Hepatocyte (in vitro differentiated cells): ENCODE data around the gene FAM135A. TPM values are rescaled to one million over a fixed set of nuclear protein-coding genes. Genes with fewer than 3 reads are reported as not detected.

Experiments
- DNase-seq: peaks from one replicate; pipeline ENCODE4 v3.0.0-alpha.2; 2016; ENCODE audit warnings: low spot score
- H2AFZ ChIP-seq: fragments of 200-600 bp; sonication (generic); 2 replicates; pipeline ENCODE4 v1.6.0; 2016; ENCODE audit warnings: antibody characterized with exemption, mild to moderate bottlenecking
- H3K27ac ChIP-seq: fragments of 200-600 bp; sonication (generic); 2 replicates; pipeline ENCODE4 v1.5.1; 2016; ENCODE audit warnings: mild to moderate bottlenecking
- H3K27me3 ChIP-seq: fragments of 200-600 bp; sonication (generic); 2 replicates; pipeline ENCODE4 v1.6.1; 2016
- H3K36me3 ChIP-seq: fragments of 200-600 bp; sonication (generic); replicated peaks from 2 replicates; pipeline ENCODE4 v1.5.1; 2016; ENCODE audit warnings: low read depth; ENCODE audit not compliant: insufficient read depth
- H3K4me1 ChIP-seq: fragments of 200-600 bp; sonication (generic); 2 replicates; pipeline ENCODE4 v1.5.1; 2016; ENCODE audit warnings: mild to moderate bottlenecking, moderate library complexity; ENCODE audit not compliant: insufficient read depth
- H3K4me2 ChIP-seq: fragments of 200-600 bp; sonication (generic); 2 replicates; pipeline ENCODE4 v1.6.0; 2016
- H3K4me3 ChIP-seq: fragments of 200-600 bp; sonication (generic); 2 replicates; pipeline ENCODE4 v1.5.1; 2016; ENCODE audit warnings: mild to moderate bottlenecking
- H3K79me2 ChIP-seq: fragments of 200-600 bp; sonication (generic); 2 replicates; pipeline ENCODE4 v1.6.0; 2017; ENCODE audit warnings: mild to moderate bottlenecking
- H3K9me2 ChIP-seq: fragments of 200-600 bp; sonication (generic); replicated peaks from 2 replicates; pipeline ENCODE4 v1.6.0; 2017; ENCODE audit warnings: mild to moderate bottlenecking; ENCODE audit not compliant: insufficient read depth
- H3K9me3 ChIP-seq: fragments of 200-600 bp; sonication (generic); 2 replicates; pipeline ENCODE4 v1.5.1; 2016; ENCODE audit warnings: low read depth, mild to moderate bottlenecking
- H4K20me1 ChIP-seq: fragments of 200-600 bp; sonication (generic); 2 replicates; pipeline ENCODE4 v1.6.0; 2016; ENCODE audit warnings: mild to moderate bottlenecking; ENCODE audit not compliant: insufficient read depth, poor library complexity, severe bottlenecking
- CTCF ChIP-seq: fragments of 200-600 bp; sonication (generic); IDR thresholded peaks from 2 replicates; pipeline ENCODE4 v1.5.1; 2016; ENCODE audit warnings: antibody characterized with exemption, mild to moderate bottlenecking; ENCODE audit not compliant: poor library complexity
- EZH2 ChIP-seq: fragments of 200-600 bp; sonication (generic); IDR thresholded peaks from 2 replicates; pipeline ENCODE4 v1.6.1; 2016; ENCODE audit warnings: antibody characterized with exemption, mild to moderate bottlenecking, borderline replicate concordance
- EZH2phosphoT487 ChIP-seq: fragments of 200-600 bp; sonication (generic); IDR thresholded peaks from one replicate; pipeline ENCODE4 v1.6.1; 2018; ENCODE audit warnings: antibody characterized with exemption, mild to moderate bottlenecking, low read depth, moderate library complexity; ENCODE audit not compliant: unreplicated experiment, severe bottlenecking
- WGBS: methylation state at CpG from one replicate; pipeline ENCODE4 v1.1.6; 2016; ENCODE audit warnings: low lambda C conversion rate; ENCODE audit errors: missing lambda C conversion rate; 5-methylcytosine and 5-hydroxymethylcytosine counted together
- polyA plus RNA-seq: library from polyadenylated mRNA; unstranded; fragments of >200 nt; fragmentation: Nextera tagmentation; extraction: Ambion mirVana; gene quantifications from 2 replicates; pipeline ENCODE4 v1.2.1, GENCODE V29; 2016
- total RNA-seq: library from RNA; depleted of rRNA; stranded (reverse); fragments of >200 nt; gene quantifications from 2 replicates; pipeline ENCODE4 v1.2.3, GENCODE V29; 2014

FAM135A gene
- total and polyA plus RNA-seq, 2 experiments from 2014 or later = 19.0 to 78.4 TPM

GRCh38 chr6:70507161-70507560 is 93.9 kb downstream of the FAM135A start:
- no peaks in the 10 kb centered on the region for H3K79me2 ChIP-seq
- peak overlapping the region; percentile 29 for H3K27ac ChIP-seq
- peaks cover 11% of the 10 kb centered on the region for H3K36me3 ChIP-seq
- H3K4me1 ChIP-seq = peaks cover 10% of the 10 kb centered on the region
- WGBS = 64% methylated on average over 1 of the region's 1 CpG
- H3K27me3 ChIP-seq = no peaks in the 10 kb centered on the region
- peaks cover 14% of the 10 kb centered on the region for H3K9me3 ChIP-seq
- TF ChIP-seq CTCF = no peak
- TF ChIP-seq EZH2phosphoT487 = no peak
- no peak for TF ChIP-seq EZH2
- peak; percentile 32 for DNase-seq
- H3K4me2 ChIP-seq = peak overlapping the region; percentile 3
- H2AFZ ChIP-seq = no peak overlapping the region
- no peak overlapping the region for H3K4me3 ChIP-seq
- H3K9me2 ChIP-seq = no peaks in the 10 kb centered on the region
- no peaks in the 10 kb centered on the region for H4K20me1 ChIP-seq

- H3K4me1 ChIP-seq = peaks cover 10% of the 10 kb centered on the region
- no peaks in the 10 kb centered on the region for H3K27me3 ChIP-seq
- peaks cover 8% of the 10 kb centered on the region for H3K9me3 ChIP-seq
- no peak overlapping the region for H2AFZ ChIP-seq
- no peak overlapping the region for H3K4me2 ChIP-seq
- H3K9me2 ChIP-seq = no peaks in the 10 kb centered on the region
- no peak for TF ChIP-seq CTCF
- TF ChIP-seq EZH2 = no peak
- no peak for TF ChIP-seq EZH2phosphoT487
- no peak overlapping the region for H3K4me3 ChIP-seq
- no peak overlapping the region for H3K27ac ChIP-seq
- peaks cover 5% of the 10 kb centered on the region for H3K36me3 ChIP-seq
- no peaks in the 10 kb centered on the region for H4K20me1 ChIP-seq
- DNase-seq = no peak
- WGBS = 71% methylated on average over 1 of the region's 1 CpG
- H3K79me2 ChIP-seq = no peaks in the 10 kb centered on the region
These were observed 95.6 kb downstream of the FAM135A start for GRCh38 chr6:70508953-70509352.

GRCh38 chr6:70510600-70510999 is 97.3 kb downstream of the FAM135A start:
- Histone ChIP-seq H3K36me3 (no peaks in the 10 kb centered on the region), H2AFZ (no peak overlapping the region), H3K4me3 (no peak overlapping the region), H3K27me3 (no peaks in the 10 kb centered on the region), H3K4me2 (no peak overlapping the region), H3K4me1 (peaks cover 10% of the 10 kb centered on the region), H3K79me2 (no peaks in the 10 kb centered on the region), H3K27ac (no peak overlapping the region), H4K20me1 (no peaks in the 10 kb centered on the region), H3K9me2 (no peaks in the 10 kb centered on the region), H3K9me3 (no peaks in the 10 kb centered on the region)
- no peak for TF ChIP-seq EZH2
- no peak for DNase-seq

- Histone ChIP-seq H3K36me3 (no peaks in the 10 kb centered on the region), H3K4me2 (no peak overlapping the region), H3K4me3 (no peak overlapping the region), H3K4me1 (no peaks in the 10 kb centered on the region), H3K27ac (no peak overlapping the region), H2AFZ (no peak overlapping the region), H3K9me3 (no peaks in the 10 kb centered on the region), H3K79me2 (no peaks in the 10 kb centered on the region), H3K9me2 (no peaks in the 10 kb centered on the region), H4K20me1 (no peaks in the 10 kb centered on the region), H3K27me3 (no peaks in the 10 kb centered on the region)
- WGBS = 96% methylated on average over 3 of the region's 3 CpGs
- no peak for TF ChIP-seq CTCF
- TF ChIP-seq EZH2 = no peak
- DNase-seq = no peak
These were observed 105.4 kb downstream of the FAM135A start for GRCh38 chr6:70518723-70519122.
